ENCODE results near the gene HINFP. TPM values are rescaled to one million over a fixed set of nuclear protein-coding genes. Genes with fewer than 3 reads are reported as not detected.

Gene HINFP
- total RNA-seq, 1 donor from 2014 or later, result 22.1 TPM

GRCh38 chr11:119114351-119114750 lies 7.0 kb upstream of the HINFP start:
- H3K27me3 ChIP-seq, result no peaks in the 10 kb centered on the region
- TF ChIP-seq POLR2A (IDR thresholded peaks at IDR 0.05) (no peak), CTCF (IDR thresholded peaks at IDR 0.05) (no peak), POLR2AphosphoS5 (IDR thresholded peaks at IDR 0.05; ENCODE audit: insufficient read depth in 1 of 2, low read depth in 1 of 2) (no peak)
- no peak overlapping the region for H3K4me3 ChIP-seq
- H3K4me1 ChIP-seq, result peaks cover 10% of the 10 kb centered on the region
- H3K36me3 ChIP-seq, result peaks cover 0 to 39% of the 10 kb centered on the region in 2 donors
- intact Hi-C loops (cut with DNase I), result no loop called here
- H3K9me3 ChIP-seq, result no peaks in the 10 kb centered on the region
- no peak for DNase-seq (ENCODE audit: extremely low spot score in 2 of 2)
- H3K27ac ChIP-seq, result no peak overlapping the region

GRCh38 chr11:119115484-119116234 lies 5.7 kb upstream of the HINFP start:
- peaks cover 0 to 39% of the 10 kb centered on the region in 2 donors for H3K36me3 ChIP-seq
- H3K4me1 ChIP-seq, result peaks cover 5% of the 10 kb centered on the region
- no peak for DNase-seq (ENCODE audit: extremely low spot score in 2 of 2)
- H3K27ac ChIP-seq, result no peak overlapping the region
- no peaks in the 10 kb centered on the region for H3K9me3 ChIP-seq
- no peak for TF ChIP-seq POLR2A (IDR thresholded peaks at IDR 0.05)
- TF ChIP-seq CTCF (IDR thresholded peaks at IDR 0.05), result no peak
- TF ChIP-seq POLR2AphosphoS5 (IDR thresholded peaks at IDR 0.05; ENCODE audit: insufficient read depth in 1 of 2, low read depth in 1 of 2), result no peak
- intact Hi-C loops (cut with DNase I), result no loop called here
- H3K27me3 ChIP-seq, result no peaks in the 10 kb centered on the region
- H3K4me3 ChIP-seq, result no peak overlapping the region

- Histone ChIP-seq H3K4me3 (no peak overlapping the region), H3K9me3 (no peaks in the 10 kb centered on the region), H3K36me3 (peaks cover 0 to 36% of the 10 kb centered on the region in 2 donors), H3K27ac (no peak overlapping the region), H3K27me3 (no peaks in the 10 kb centered on the region), H3K4me1 (peaks cover 8% of the 10 kb centered on the region)
- no peak for DNase-seq (ENCODE audit: extremely low spot score in 2 of 2)
- intact Hi-C loops (cut with DNase I), result no loop called here
- TF ChIP-seq POLR2A (IDR thresholded peaks at IDR 0.05), result no peak
- no peak for TF ChIP-seq CTCF (IDR thresholded peaks at IDR 0.05)
- no peak for TF ChIP-seq POLR2AphosphoS5 (IDR thresholded peaks at IDR 0.05; ENCODE audit: insufficient read depth in 1 of 2, low read depth in 1 of 2)
Observed at GRCh38 chr11:119116235-119116594, 5.2 kb upstream of the HINFP start.

GRCh38 chr11:119116601-119117000 lies 4.8 kb upstream of the HINFP start:
- H3K4me1 ChIP-seq, result peaks cover 8% of the 10 kb centered on the region
- no peak overlapping the region for H3K27ac ChIP-seq
- DNase-seq (ENCODE audit: extremely low spot score in 2 of 2), result no peak
- no peaks in the 10 kb centered on the region for H3K9me3 ChIP-seq
- peaks cover 0 to 32% of the 10 kb centered on the region in 2 donors for H3K36me3 ChIP-seq
- no peak overlapping the region for H3K4me3 ChIP-seq
- intact Hi-C loops (cut with DNase I), result no loop called here
- TF ChIP-seq POLR2AphosphoS5 (IDR thresholded peaks at IDR 0.05; ENCODE audit: insufficient read depth in 1 of 2, low read depth in 1 of 2), result no peak
- H3K27me3 ChIP-seq, result no peaks in the 10 kb centered on the region

- intact Hi-C loops (cut with DNase I), result no loop called here
- H3K36me3 ChIP-seq, result peaks cover 0 to 26% of the 10 kb centered on the region in 2 donors
- no peak overlapping the region for H3K27ac ChIP-seq
- TF ChIP-seq POLR2AphosphoS5 (IDR thresholded peaks at IDR 0.05; ENCODE audit: insufficient read depth in 1 of 2, low read depth in 1 of 2) (no peak), CTCF (IDR thresholded peaks at IDR 0.05) (no peak), POLR2A (IDR thresholded peaks at IDR 0.05) (no peak)
- H3K27me3 ChIP-seq, result no peaks in the 10 kb centered on the region
- H3K4me3 ChIP-seq, result no peak overlapping the region
- H3K9me3 ChIP-seq, result no peaks in the 10 kb centered on the region
- no peak for DNase-seq (ENCODE audit: extremely low spot score in 2 of 2)
- H3K4me1 ChIP-seq, result peaks cover 13% of the 10 kb centered on the region
Observed at GRCh38 chr11:119117004-119117706, 4.2 kb upstream of the HINFP start.
